ENCODE results near the gene CAV2. TPM values are rescaled to one million over a fixed set of nuclear protein-coding genes. Genes with fewer than 3 reads are reported as not detected.

Gene CAV2
- total and polyA plus RNA-seq, 2 of the 13 experiments (the other 11 are each of a cell fraction or from before 2014, with no cell fraction given): 0.09 to 0.18 TPM

GRCh38 chr7:116551692-116552091 is 52.2 kb downstream of the CAV2 start:
- ChIA-PET CTCF (ENCODE audit: low intra/inter-chr PET ratio, low total read pairs) (no interaction called here), POLR2A (no interaction called here)
- Histone ChIP-seq H3K27me3 (ENCODE audit: control insufficient read depth in 1 of 2, insufficient read depth in 2 of 2, low read length in 2 of 2) (no peaks in the 10 kb centered on the region), H4K20me1 (ENCODE audit: insufficient read depth, low read length) (no peaks in the 10 kb centered on the region), H3K27ac (ENCODE audit: extremely low read length, insufficient read depth, low read length) (no peak overlapping the region), H3K9me3 (ENCODE audit: low read length) (no peaks in the 10 kb centered on the region), H3K4me1 (ENCODE audit: insufficient read depth, low read length) (no peaks in the 10 kb centered on the region), H3K4me2 (ENCODE audit: low read depth, low read length) (no peak overlapping the region), H3K79me2 (ENCODE audit: insufficient read depth, low read length) (no peaks in the 10 kb centered on the region), H3K9ac (ENCODE audit: insufficient read depth, low read depth, low read length) (no peak overlapping the region), H3K36me3 (replicated peaks in 1 of 2; ENCODE audit: control insufficient read depth in 1 of 2, insufficient read depth in 2 of 2, low read length in 2 of 2) (no peaks in the 10 kb centered on the region), H3K4me3 (replicated peaks in 1 of 3; ENCODE audit: insufficient read depth in 1 of 3, low read depth in 2 of 3, low read length in 3 of 3) (no peak overlapping the region), H2AFZ (ENCODE audit: low read length) (no peak overlapping the region)
- ATAC-seq: no peak
- 46% methylated on average over 5 of the region's 5 CpGs for WGBS (ENCODE audit: low lambda C conversion rate)
- no TSS peak for BruUV-seq (replicated peaks)
- TF ChIP-seq AGO1 (IDR thresholded peaks at IDR 0.05; ENCODE audit: low read depth, low read length, poor library complexity, severe bottlenecking): no peak
- no peak for TF ChIP-seq TCF12 (IDR thresholded peaks at IDR 0.05)
- TF ChIP-seq TCF12 (CRISPR knock-in tag; IDR thresholded peaks at IDR 0.05): no peak
- no peak for TF ChIP-seq MAFF (IDR thresholded peaks at IDR 0.05; ENCODE audit: low read depth, low read length)
- TF ChIP-seq AFF4 (CRISPR knock-in tag; IDR thresholded peaks at IDR 0.05): no peak
- TF ChIP-seq ZNF564 (CRISPR knock-in tag; IDR thresholded peaks at IDR 0.05): no peak
- TF ChIP-seq ZNF138 (CRISPR knock-in tag; IDR thresholded peaks at IDR 0.05; ENCODE audit: low read depth): no peak
- no peak for TF ChIP-seq HOXA5 (CRISPR knock-in tag; IDR thresholded peaks at IDR 0.05)
- TF ChIP-seq ZNF225 (CRISPR knock-in tag; IDR thresholded peaks at IDR 0.05): no peak
- TF ChIP-seq, protein P1, sequence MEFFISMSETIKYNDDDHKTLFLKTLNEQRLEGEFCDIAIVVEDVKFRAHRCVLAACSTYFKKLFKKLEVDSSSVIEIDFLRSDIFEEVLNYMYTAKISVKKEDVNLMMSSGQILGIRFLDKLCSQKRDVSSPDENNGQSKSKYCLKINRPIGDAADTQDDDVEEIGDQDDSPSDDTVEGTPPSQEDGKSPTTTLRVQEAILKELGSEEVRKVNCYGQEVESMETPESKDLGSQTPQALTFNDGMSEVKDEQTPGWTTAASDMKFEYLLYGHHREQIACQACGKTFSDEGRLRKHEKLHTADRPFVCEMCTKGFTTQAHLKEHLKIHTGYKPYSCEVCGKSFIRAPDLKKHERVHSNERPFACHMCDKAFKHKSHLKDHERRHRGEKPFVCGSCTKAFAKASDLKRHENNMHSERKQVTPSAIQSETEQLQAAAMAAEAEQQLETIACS (CRISPR knock-in tag; IDR thresholded peaks at IDR 0.05): no peak
- no peak for TF ChIP-seq ZNF234 (CRISPR knock-in tag; conservative IDR thresholded peaks at IDR 0.05)
- TF ChIP-seq SNRNP70 (IDR thresholded peaks at IDR 0.05; ENCODE audit: low read depth, low read length): no peak
- no peak for TF ChIP-seq ZNF510 (CRISPR knock-in tag; IDR thresholded peaks at IDR 0.05; ENCODE audit: low read depth)
- no peak for TF ChIP-seq REL (CRISPR knock-in tag; conservative IDR thresholded peaks at IDR 0.05)
- no peak for FAIRE-seq
- no peak for DNase-seq (ENCODE audit: low spot score)
- in situ Hi-C loops (cut with HindIII; ENCODE audit: extremely low pct_ligation_motif_present, low pct_unique_long_range_greater_than_20kb) (no loop called here), intact Hi-C loops (cut with micrococcal nuclease; ENCODE audit: unreplicated experiment) (no loop called here)

Measured in HepG2 (cell line).